Stimulated activated CD4-positive, alpha-beta T cell treated with anti-CD3 and anti-CD28 coated beads, TNF-alpha, amount 100 ng/mL, for 48 hours (primary cell): ENCODE data around the gene GCNA.

ENCODE experiments used
- DNase-seq, 3 donors: peaks; one replicate each; pipeline ENCODE4 v3.0.0-alpha.2; 2020; ENCODE audit warnings: low read depth in 3 of 3

GCNA gene

GRCh38 chrX:71615954-71616353, 37.7 kb downstream of the GCNA start:
- DNase-seq = no peak

DNA sequence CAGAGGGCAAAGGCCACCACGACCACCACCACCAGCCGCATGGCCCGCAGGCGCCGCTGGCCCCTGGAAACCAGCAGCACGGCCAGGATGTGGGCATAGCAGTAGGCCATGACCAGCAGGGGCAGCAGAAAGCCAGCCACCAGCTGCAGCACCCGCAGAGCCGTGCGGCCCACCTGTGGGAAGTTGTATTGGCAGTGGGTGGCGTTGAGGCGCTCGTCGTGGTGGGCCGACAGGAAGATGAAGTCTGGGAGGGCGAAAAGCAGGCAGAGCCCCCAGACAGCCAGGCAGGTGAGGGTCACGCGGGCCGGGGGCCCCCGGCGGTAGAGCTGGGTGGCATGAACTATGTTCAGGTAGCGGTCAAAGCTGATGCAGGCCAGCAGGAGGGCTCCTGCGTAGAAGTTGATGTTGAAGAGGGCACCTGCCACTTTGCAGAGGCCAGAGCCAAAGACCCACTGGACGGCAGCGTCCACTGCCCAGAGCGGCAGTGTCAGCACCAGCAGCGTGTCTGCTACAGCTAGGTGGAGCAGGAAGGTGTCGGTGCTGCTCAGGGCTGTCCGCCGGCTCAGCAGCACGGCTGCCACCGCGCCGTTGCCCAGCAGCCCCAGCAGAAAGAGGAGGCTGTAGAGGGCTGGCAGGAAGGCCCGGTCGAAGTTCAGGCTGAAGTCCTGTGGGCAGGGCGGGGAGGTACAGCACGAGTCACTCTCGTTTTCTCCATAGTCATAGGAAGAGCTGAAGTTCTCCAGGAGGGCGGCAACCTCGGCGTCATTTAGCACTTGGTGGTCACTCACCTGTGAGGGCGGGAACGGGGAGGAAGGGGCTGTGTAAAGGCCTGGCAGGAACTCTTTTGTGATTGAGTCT, 38.7 kb downstream of the GCNA start:
- no peak for DNase-seq

- DNase-seq = no peak
Measured at GRCh38 chrX:71617742-71618141, 39.5 kb downstream of the GCNA start.

GRCh38 chrX:71618303-71618721, 40.1 kb downstream of the GCNA start, which contains the start of gene CXCR3:
CXCR3 (minus strand) TSS chrX:71618511; CDS start chrX:71618449, 62 bp downstream.
- DNase-seq = peak; percentile 63 to 72 (median 68)

DNA sequence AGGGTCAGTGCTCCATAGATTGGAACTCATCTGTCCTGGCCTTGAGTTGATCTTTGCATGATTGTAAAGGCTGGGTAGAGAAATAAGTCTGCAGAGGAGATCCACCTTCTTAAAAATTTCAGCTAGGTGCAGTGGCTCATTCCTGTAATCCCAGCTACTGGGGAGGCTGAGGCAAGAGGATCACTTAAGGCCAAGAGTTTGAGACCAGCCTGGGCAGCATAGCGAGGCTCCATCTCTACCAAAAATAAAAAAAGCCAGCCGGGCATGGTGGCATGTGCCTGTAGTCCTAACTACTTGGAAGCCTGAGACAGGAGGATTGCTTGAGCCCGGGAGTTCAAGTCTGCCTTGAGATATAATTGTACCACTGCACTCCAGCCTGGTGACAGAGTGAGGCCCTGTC, 40.5 kb downstream of the GCNA start:
- DNase-seq = no peak

- peak; percentile 46 to 65 (median 58) for DNase-seq
Measured at GRCh38 chrX:71619193-71619592, 41.0 kb downstream of the GCNA start.

- DNase-seq = no peak
Measured at GRCh38 chrX:71619986-71620385, 41.7 kb downstream of the GCNA start.

DNA sequence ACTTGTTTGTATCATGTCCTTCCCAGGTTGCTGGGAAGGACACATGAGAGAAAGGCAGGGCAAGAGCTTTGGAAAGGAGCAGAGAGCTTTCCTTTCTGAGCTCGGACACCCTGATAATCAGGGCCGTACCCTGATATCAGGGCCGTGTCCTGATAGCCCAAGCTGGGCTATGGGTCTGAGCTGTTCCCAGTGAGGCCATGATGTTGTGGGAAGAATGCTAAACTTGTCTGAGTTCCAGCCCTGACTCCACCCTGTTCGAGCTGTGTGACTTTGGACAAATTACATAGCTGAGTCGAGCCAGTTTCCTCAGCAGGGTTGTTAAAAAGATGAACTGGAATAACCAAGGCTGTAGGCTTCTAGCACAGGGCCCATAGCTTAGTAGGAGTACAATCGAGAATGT, 43.4 kb downstream of the GCNA start:
- DNase-seq = no peak

GRCh38 chrX:71622032-71622575, 43.9 kb downstream of the GCNA start:
- DNase-seq = no peak

DNA sequence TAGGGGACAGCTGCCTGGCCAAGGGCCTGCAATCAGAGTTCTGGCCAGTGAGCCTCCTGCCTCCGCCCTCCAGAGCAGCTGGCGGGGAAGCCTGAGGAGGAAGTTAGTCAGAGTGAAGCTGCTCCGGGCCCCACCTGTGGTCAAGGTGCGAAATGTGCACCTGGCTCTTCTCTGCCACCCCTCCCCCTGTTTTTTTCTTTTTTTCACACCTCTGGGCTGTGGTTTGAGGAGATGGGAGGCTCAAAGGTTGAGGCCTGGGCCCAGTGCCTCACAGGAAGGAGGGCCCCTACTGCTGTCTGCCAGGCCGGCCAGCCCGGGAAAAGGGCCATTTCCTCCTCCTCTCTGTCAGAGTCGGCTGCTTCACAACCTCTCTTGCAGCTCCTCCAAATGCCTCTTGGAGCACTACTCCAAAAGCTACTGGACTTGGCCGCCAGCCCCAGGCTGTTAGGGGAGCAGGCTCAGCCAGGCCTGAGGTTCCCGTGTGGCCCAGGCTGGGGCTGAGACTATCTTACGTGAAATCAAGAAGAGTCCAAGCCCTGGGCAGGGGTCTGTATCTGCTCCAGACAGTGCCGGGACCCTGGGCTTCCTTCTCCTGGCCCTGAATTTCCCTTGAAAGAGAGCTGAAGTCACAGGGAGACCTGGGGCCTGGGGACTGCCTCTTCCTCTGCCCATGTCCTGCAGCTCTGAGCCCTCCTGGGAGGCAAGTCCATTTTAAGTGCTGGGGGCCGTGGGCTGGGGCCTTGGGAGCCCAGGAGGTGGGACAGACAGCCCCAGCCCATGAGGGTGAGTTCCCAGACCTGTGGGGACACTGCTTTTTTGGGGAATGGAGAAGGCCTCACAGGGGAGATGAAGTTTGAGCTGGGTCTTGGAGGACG, 44.6 kb downstream of the GCNA start:
- DNase-seq = peak in 2 of 3 donors; percentile 54 to 59

DNA sequence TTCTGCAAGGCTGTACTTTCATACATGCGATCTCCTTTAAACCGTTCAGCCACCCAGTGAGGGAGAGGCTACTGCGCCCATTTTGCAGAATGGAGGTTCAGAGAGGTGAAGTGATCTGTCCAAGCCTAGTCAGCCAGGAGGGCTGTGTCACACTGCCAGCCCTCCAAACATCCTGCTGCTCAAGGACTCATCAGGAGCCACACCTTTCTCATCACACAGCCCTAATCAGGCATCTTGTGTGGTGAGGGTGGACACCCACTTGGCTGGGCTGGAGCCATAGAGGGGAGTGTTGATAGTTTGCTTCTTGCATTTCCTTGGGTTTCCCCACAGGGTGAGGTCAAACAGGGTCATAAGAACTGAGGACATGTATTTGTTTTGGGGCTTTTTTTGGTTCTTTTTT, 45.5 kb downstream of the GCNA start:
- DNase-seq = no peak

DNA sequence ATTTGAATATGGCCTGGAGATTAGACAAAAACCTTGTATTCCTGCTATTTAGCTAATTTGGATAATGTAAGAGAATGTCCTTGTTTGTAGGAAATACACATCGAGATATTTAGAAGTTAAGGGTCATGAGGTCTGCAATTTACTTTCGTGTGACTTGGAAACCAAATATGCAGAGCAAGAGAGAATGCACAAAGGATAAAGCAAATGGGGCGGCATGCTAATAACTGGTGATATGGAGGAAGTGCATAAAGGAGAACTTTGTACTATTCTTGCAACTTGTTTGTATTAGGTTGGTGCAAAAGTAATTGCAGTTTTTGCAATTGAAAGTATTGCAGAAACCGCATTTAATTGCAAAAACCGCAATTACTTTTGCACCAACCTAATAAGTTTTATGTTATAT, 47.2 kb downstream of the GCNA start:
- DNase-seq = no peak

- DNase-seq = no peak
Measured at GRCh38 chrX:71626576-71626975, 48.3 kb downstream of the GCNA start.

GRCh38 chrX:71627588-71628404, 49.6 kb downstream of the GCNA start:
- DNase-seq = no peak

- DNase-seq = no peak
Measured at GRCh38 chrX:71629467-71629866, 51.2 kb downstream of the GCNA start.

DNA sequence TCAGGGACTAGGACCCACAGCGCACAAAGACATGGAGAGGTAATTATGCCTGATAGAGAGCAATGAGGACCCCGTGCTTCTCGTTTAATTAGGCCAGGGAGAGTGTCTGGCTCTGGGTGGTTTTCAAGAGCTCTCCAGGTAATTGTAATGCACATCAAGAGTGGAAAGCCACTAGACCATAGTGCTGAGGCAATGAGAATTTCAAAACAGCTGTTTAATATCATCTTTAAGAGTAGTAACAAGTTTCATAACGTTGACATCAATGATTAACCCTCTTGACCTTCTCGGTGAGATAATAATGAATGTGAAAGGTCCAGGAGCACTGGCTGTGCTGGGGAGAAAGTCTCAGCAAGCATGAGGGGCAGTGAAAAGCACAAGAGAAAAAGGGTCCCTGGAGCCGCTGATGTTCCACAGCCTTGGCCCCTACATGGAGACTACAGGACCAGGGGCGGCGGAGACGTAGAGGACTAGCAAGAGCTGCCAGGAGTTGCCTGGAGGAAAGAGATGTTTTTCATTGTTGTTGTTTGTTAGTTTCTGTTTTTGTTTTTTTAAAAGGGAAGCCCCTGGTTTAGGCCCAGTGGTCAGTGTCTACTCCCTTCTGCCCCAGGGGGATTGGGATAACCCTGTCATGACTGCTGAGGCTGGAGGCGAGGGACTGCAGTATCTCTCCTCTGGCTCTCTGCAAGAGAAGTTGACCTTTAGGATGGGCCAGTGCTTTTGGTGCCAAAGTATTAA, 54.9 kb downstream of the GCNA start:
- no peak for DNase-seq

- DNase-seq = no peak
Measured at GRCh38 chrX:71634366-71634765, 56.1 kb downstream of the GCNA start.

- DNase-seq = no peak
Measured at GRCh38 chrX:71636438-71637252, 58.4 kb downstream of the GCNA start.

- no peak for DNase-seq
Measured at GRCh38 chrX:71637253-71637618, 59.0 kb downstream of the GCNA start.

- no peak for DNase-seq
Measured at GRCh38 chrX:71637848-71638247, 59.6 kb downstream of the GCNA start.
